HG02884 (cell line): ENCODE measurements around the gene UFSP2.
A peak's percentile ranks its signal among the peaks of the same experiment; 100 is the strongest.

Source experiments
- ATAC-seq: cut with Tn5 transposase; IDR thresholded peaks from one replicate; pipeline ENCODE4 v1.9.1; 2021; ENCODE audit warnings: mild to moderate bottlenecking, moderate library complexity; ENCODE audit not compliant: unreplicated experiment

UFSP2 gene

GRCh38 chr4:185384930-185385331 is 40.8 kb downstream of the UFSP2 start:
- no peak for ATAC-seq

- no peak for ATAC-seq
These were observed 41.7 kb downstream of the UFSP2 start for GRCh38 chr4:185384061-185384460.

- ATAC-seq: no peak
These were observed 42.3 kb downstream of the UFSP2 start for GRCh38 chr4:185383451-185383850.

- no peak for ATAC-seq
These were observed 43.0 kb downstream of the UFSP2 start for GRCh38 chr4:185382754-185383153.

GRCh38 chr4:185381288-185382196 is 44.2 kb downstream of the UFSP2 start:
- no peak for ATAC-seq

- no peak for ATAC-seq
These were observed 45.4 kb downstream of the UFSP2 start for GRCh38 chr4:185380320-185380719.

GRCh38 chr4:185379326-185380295 is 46.2 kb downstream of the UFSP2 start:
- ATAC-seq: no peak

- no peak for ATAC-seq
These were observed 47.5 kb downstream of the UFSP2 start for GRCh38 chr4:185378264-185378663.

- ATAC-seq: no peak
These were observed 51.2 kb downstream of the UFSP2 start for GRCh38 chr4:185374573-185374972.

- no peak for ATAC-seq
These were observed 51.7 kb downstream of the UFSP2 start for GRCh38 chr4:185374027-185374426.

- no peak for ATAC-seq
These were observed 54.1 kb downstream of the UFSP2 start for GRCh38 chr4:185371702-185372101.

GRCh38 chr4:185370268-185370949 is 55.4 kb downstream of the UFSP2 start:
- no peak for ATAC-seq

- no peak for ATAC-seq
These were observed 56.0 kb downstream of the UFSP2 start for GRCh38 chr4:185369731-185370130.

GRCh38 chr4:185364886-185365285 is 60.9 kb downstream of the UFSP2 start:
- ATAC-seq: no peak

- no peak for ATAC-seq
These were observed 62.5 kb downstream of the UFSP2 start for GRCh38 chr4:185363251-185363650.

- peak; percentile 59 for ATAC-seq
These were observed 63.2 kb downstream of the UFSP2 start for GRCh38 chr4:185362570-185362969.

- ATAC-seq: no peak
These were observed 63.9 kb downstream of the UFSP2 start for GRCh38 chr4:185361872-185362271.

GRCh38 chr4:185359767-185360446 is 65.9 kb downstream of the UFSP2 start:
- ATAC-seq: no peak

- ATAC-seq: no peak
These were observed 66.8 kb downstream of the UFSP2 start for GRCh38 chr4:185358959-185359358.

GRCh38 chr4:185358514-185358913 is 67.2 kb downstream of the UFSP2 start:
- no peak for ATAC-seq
